Fibroblast of upper back skin (primary cell): ENCODE measurements around the gene AREG.
A peak's percentile ranks its signal among the peaks of the same experiment; 100 is the strongest.

Source experiments
- DNase-seq: peaks from one replicate; pipeline ENCODE4 v3.0.0-alpha.2; 2013

Gene AREG

GRCh38 chr4:74433043-74433442, 11.9 kb upstream of the AREG start:
- no peak for DNase-seq

- no peak for DNase-seq
These were observed 11.3 kb upstream of the AREG start for GRCh38 chr4:74433541-74434172.

GRCh38 chr4:74435296-74435695, 9.6 kb upstream of the AREG start:
- DNase-seq, result no peak

GRCh38 chr4:74437866-74438265, 7.1 kb upstream of the AREG start:
- no peak for DNase-seq

- DNase-seq, result no peak
These were observed 6.3 kb upstream of the AREG start for GRCh38 chr4:74438661-74439060.

- DNase-seq, result no peak
These were observed 5.0 kb upstream of the AREG start for GRCh38 chr4:74439952-74440351.

GRCh38 chr4:74440356-74440755, 4.6 kb upstream of the AREG start:
- no peak for DNase-seq

- DNase-seq, result no peak
These were observed 3.2 kb upstream of the AREG start for GRCh38 chr4:74441744-74442143.

- DNase-seq, result no peak
These were observed 1.4 kb downstream of the AREG start for GRCh38 chr4:74446193-74446868.

- no peak for DNase-seq
These were observed 2.0 kb downstream of the AREG start for GRCh38 chr4:74446896-74447295.

GRCh38 chr4:74447636-74448233, 2.8 kb downstream of the AREG start:
- no peak for DNase-seq

- DNase-seq, result no peak
These were observed 4.8 kb downstream of the AREG start for GRCh38 chr4:74449571-74450297.

- no peak for DNase-seq
These were observed 5.4 kb downstream of the AREG start for GRCh38 chr4:74450298-74450683.

GRCh38 chr4:74451214-74451661, 6.3 kb downstream of the AREG start:
- DNase-seq, result peak; percentile 50

GRCh38 chr4:74453037-74453635, 8.2 kb downstream of the AREG start:
- DNase-seq, result no peak

GRCh38 chr4:74453829-74454742, 9.2 kb downstream of the AREG start:
- DNase-seq, result no peak

GRCh38 chr4:74455361-74456055, 10.6 kb downstream of the AREG start:
- no peak for DNase-seq

- DNase-seq, result no peak
These were observed 11.3 kb downstream of the AREG start for GRCh38 chr4:74456056-74456744.

GRCh38 chr4:74456849-74457395, 12.0 kb downstream of the AREG start:
- no peak for DNase-seq

- no peak for DNase-seq
These were observed 15.9 kb downstream of the AREG start for GRCh38 chr4:74460833-74461232.

GRCh38 chr4:74463123-74463522, 18.2 kb downstream of the AREG start:
- DNase-seq, result no peak
